HEK293 (cell line): Measurements from ENCODE around the gene C18orf32.

Source experiments
- CTCF ChIA-PET: fragments of 350-600 bp; formaldehyde crosslinking; extraction: SDS; loops from one replicate; lab custom pipeline; 2021; ENCODE audit warnings: antibody characterized with exemption; lab: Yijun Ruan, JAX
- POLR2A ChIA-PET: fragments of 300-600 bp; formaldehyde crosslinking; extraction: SDS; loops from one replicate; lab custom pipeline; 2020; ENCODE audit warnings: antibody characterized with exemption, inconsistent platforms; lab: Yijun Ruan, JAX
- H3K27ac ChIP-seq: fragments of 200-500 bp; sonication (Bioruptor generic); 2 replicates; pipeline ENCODE4 v1.5.1; 2014; ENCODE audit warnings: low read depth, low read length, control low read depth, inconsistent platforms; ENCODE audit errors: extremely low read depth
- H3K36me3 ChIP-seq, 2 experiments: fragments of 200-500 bp in 1 of 2; sonication (Bioruptor generic) in 1 of 2; 1 replicate in 1 of 2; 2 replicates in 1 of 2; pipeline ENCODE4 v1.5.1; 2014 to 2017; ENCODE audit warnings: inconsistent platforms in 2 of 2, low read length in 2 of 2; ENCODE audit not compliant: control insufficient read depth in 2 of 2, insufficient read depth in 1 of 2
- H3K4me1 ChIP-seq: fragments of 200-500 bp; sonication (Bioruptor generic); 2 replicates; pipeline ENCODE4 v1.5.1; 2014; ENCODE audit warnings: mild to moderate bottlenecking, low read length, inconsistent platforms; ENCODE audit not compliant: control insufficient read depth, insufficient read depth
- H3K4me3 ChIP-seq: 2 replicates; pipeline ENCODE4 v1.5.1; 2011; ENCODE audit warnings: low read depth, mild to moderate bottlenecking, control low read depth, low read length, moderate library complexity
- H3K9me3 ChIP-seq: fragments of 200-500 bp; sonication (Bioruptor generic); 2 replicates; pipeline ENCODE4 v1.5.1; 2014; ENCODE audit warnings: low read depth, low read length, inconsistent platforms; ENCODE audit not compliant: control insufficient read depth, insufficient read depth
- BCL11B ChIP-seq: fragments of 450-650 bp; formaldehyde crosslinking; IDR thresholded peaks from 2 replicates; pipeline ENCODE4 v1.5.1; 2016; ENCODE audit warnings: low read depth, missing biosample characterization, missing genetic modification characterization
- CTCF ChIP-seq: fragments of 450-650 bp; formaldehyde crosslinking; IDR thresholded peaks from 2 replicates; pipeline ENCODE4 v1.5.1; 2016; ENCODE audit warnings: missing biosample characterization, missing genetic modification characterization
- FEZF1 ChIP-seq: fragments of 450-650 bp; formaldehyde crosslinking; IDR thresholded peaks from 2 replicates; pipeline ENCODE4 v1.5.1; 2016; ENCODE audit warnings: missing biosample characterization, missing genetic modification characterization
- IKZF3 ChIP-seq: fragments of 450-650 bp; IDR thresholded peaks from 2 replicates; pipeline ENCODE4 v1.5.0; 2018; ENCODE audit warnings: missing biosample characterization, mild to moderate bottlenecking, missing genetic modification characterization, moderate library complexity
- PATZ1 ChIP-seq: fragments of 450-650 bp; formaldehyde crosslinking; IDR thresholded peaks from 2 replicates; pipeline ENCODE4 v1.5.1; 2016; ENCODE audit warnings: missing biosample characterization, missing genetic modification characterization
- PBX3 ChIP-seq: sonication (generic); formaldehyde crosslinking; IDR thresholded peaks from 2 replicates; pipeline ENCODE4 v1.8.1; 2022; ENCODE audit warnings: mild to moderate bottlenecking, moderate library complexity, missing genetic modification reagents
- TRIM28 ChIP-seq: IDR thresholded peaks from 2 replicates; pipeline ENCODE4 v1.6.1; 2011; ENCODE audit warnings: low read length, control low read depth, borderline replicate concordance
- YY2 ChIP-seq: fragments of 450-650 bp; formaldehyde crosslinking; IDR thresholded peaks from 2 replicates; pipeline ENCODE4 v1.5.1; 2016; ENCODE audit warnings: missing biosample characterization, missing genetic modification characterization
- ZBTB17 ChIP-seq: fragments of 450-650 bp; formaldehyde crosslinking; IDR thresholded peaks from 2 replicates; pipeline ENCODE4 v1.5.1; 2016; ENCODE audit warnings: missing biosample characterization, missing genetic modification characterization
- ZFP37 ChIP-seq: fragments of 450-650 bp; formaldehyde crosslinking; IDR thresholded peaks from 2 replicates; pipeline ENCODE4 v1.5.1; 2016; ENCODE audit warnings: missing biosample characterization, missing genetic modification characterization
- ZIC2 ChIP-seq: fragments of 450-650 bp; formaldehyde crosslinking; IDR thresholded peaks from 2 replicates; pipeline ENCODE4 v1.5.1; 2016; ENCODE audit warnings: missing biosample characterization, missing genetic modification characterization
- ZNF24 ChIP-seq: fragments of 450-650 bp; formaldehyde crosslinking; IDR thresholded peaks from 2 replicates; pipeline ENCODE4 v1.5.1; 2016; ENCODE audit warnings: missing biosample characterization, missing genetic modification characterization
- ZNF335 ChIP-seq: fragments of 450-650 bp; formaldehyde crosslinking; conservative IDR thresholded peaks from 2 replicates; pipeline ENCODE4 v1.5.1; 2016; ENCODE audit warnings: missing biosample characterization, missing genetic modification characterization
- ZNF37A ChIP-seq: fragments of 450-650 bp; IDR thresholded peaks from 2 replicates; pipeline ENCODE4 v1.5.1; 2018; ENCODE audit warnings: missing biosample characterization, missing genetic modification characterization
- ZNF398 ChIP-seq: fragments of 450-650 bp; formaldehyde crosslinking; IDR thresholded peaks from 2 replicates; pipeline ENCODE4 v1.5.1; 2017; ENCODE audit warnings: missing biosample characterization, missing genetic modification characterization
- ZNF423 ChIP-seq: fragments of 450-650 bp; formaldehyde crosslinking; IDR thresholded peaks from 2 replicates; pipeline ENCODE4 v1.5.1; 2016; ENCODE audit warnings: missing biosample characterization, missing genetic modification characterization
- ZNF580 ChIP-seq: fragments of 450-650 bp; formaldehyde crosslinking; IDR thresholded peaks from 2 replicates; pipeline ENCODE4 v1.5.1; 2016; ENCODE audit warnings: missing biosample characterization, missing genetic modification characterization
- ZNF596 ChIP-seq: fragments of 450-650 bp; IDR thresholded peaks from 2 replicates; pipeline ENCODE4 v1.5.0; 2018; ENCODE audit warnings: missing biosample characterization, mild to moderate bottlenecking, missing genetic modification characterization, moderate library complexity
- ZNF600 ChIP-seq: fragments of 450-650 bp; formaldehyde crosslinking; IDR thresholded peaks from 2 replicates; pipeline ENCODE4 v1.5.1; 2016; ENCODE audit warnings: missing biosample characterization, missing genetic modification characterization
- ZNF621 ChIP-seq: fragments of 450-650 bp; formaldehyde crosslinking; IDR thresholded peaks from 2 replicates; pipeline ENCODE4 v1.5.1; 2017; ENCODE audit warnings: missing biosample characterization, missing genetic modification characterization
- ZNF624 ChIP-seq: fragments of 450-650 bp; formaldehyde crosslinking; IDR thresholded peaks from 2 replicates; pipeline ENCODE4 v1.5.1; 2017; ENCODE audit warnings: missing biosample characterization, missing genetic modification characterization
- ZNF664 ChIP-seq: fragments of 450-650 bp; formaldehyde crosslinking; IDR thresholded peaks from 2 replicates; pipeline ENCODE4 v1.5.1; 2016; ENCODE audit warnings: missing biosample characterization, missing genetic modification characterization
- ZSCAN30 ChIP-seq: fragments of 450-650 bp; IDR thresholded peaks from 2 replicates; pipeline ENCODE4 v1.5.1; 2018; ENCODE audit warnings: missing biosample characterization, mild to moderate bottlenecking, missing genetic modification characterization, moderate library complexity
- ZSCAN5A ChIP-seq: fragments of 450-650 bp; formaldehyde crosslinking; IDR thresholded peaks from 2 replicates; pipeline ENCODE4 v1.5.1; 2016; ENCODE audit warnings: missing biosample characterization, missing genetic modification characterization

The C18orf32 gene

GRCh38 chr18:49467019-49467563, 19.9 kb downstream of the C18orf32 start:
- Histone ChIP-seq H3K4me3 (no peak overlapping the region), H3K4me1 (peaks cover 4% of the 10 kb centered on the region; the same call in 1 of the 2 replicates), H3K27ac (no peak overlapping the region), H3K36me3 (no peaks in the 10 kb centered on the region), H3K9me3 (no peaks in the 10 kb centered on the region)
- ChIA-PET POLR2A (interaction anchor here (0.7 to 1.2 kb wide), 3 partner anchors 10 to 21 kb away, joined by 3 to 4 read pairs (median 3); partner anchors contain the start of gene C18orf32), CTCF (interaction anchor here (0.5 to 0.7 kb wide), 2 partner anchors 90 to 511 kb away, joined by 4 to 5 read pairs; no protein-coding TSS in a partner anchor)
- TF ChIP-seq ZNF423 (no peak), TRIM28 (no peak), BCL11B (no peak)

- peaks cover 4% of the 10 kb centered on the region; the same call in 1 of the 2 replicates for H3K4me1 ChIP-seq
- ChIA-PET CTCF (interaction anchor here (0.6 to 1.6 kb wide), 14 partner anchors 8 to 776 kb away, joined by 3 to 6 read pairs (median 4); no protein-coding TSS in a partner anchor), POLR2A (interaction anchor here (1.9 to 2.2 kb wide), 2 partner anchors 9 to 22 kb away, joined by 6 to 16 read pairs; partner anchors contain the start of gene C18orf32)
- no peaks in the 10 kb centered on the region for H3K9me3 ChIP-seq
- H3K36me3 ChIP-seq, result no peaks in the 10 kb centered on the region
- H3K4me3 ChIP-seq, result no peak overlapping the region
- no peak overlapping the region for H3K27ac ChIP-seq
- TF ChIP-seq ZNF37A (tag by site-specific recombination), result no peak
- TF ChIP-seq ZNF24 (tag by site-specific recombination), result 0 out of 2 replicates have a peak, but pooled peaks have one; percentile 44
- no peak for TF ChIP-seq PBX3
- peak; percentile 66; the same call in 1 of the 2 replicates for TF ChIP-seq CTCF
- no peak for TF ChIP-seq ZNF580 (tag by site-specific recombination)
- TF ChIP-seq ZNF621 (tag by site-specific recombination), result no peak
- peak; percentile 55 for TF ChIP-seq ZBTB17
- 0 out of 2 replicates have a peak, but pooled peaks have one; percentile 45 for TF ChIP-seq ZFP37 (tag by site-specific recombination)
- TF ChIP-seq ZNF596 (tag by site-specific recombination), result peak; percentile 27; the same call in 1 of the 2 replicates
- TF ChIP-seq ZIC2 (tag by site-specific recombination), result peak; percentile 100
- peak; percentile 17; the same call in 1 of the 2 replicates for TF ChIP-seq ZSCAN30 (tag by site-specific recombination)
- TF ChIP-seq IKZF3, result peak; percentile 34; the same call in 1 of the 2 replicates
- no peak for TF ChIP-seq PATZ1
- TF ChIP-seq ZNF423, result no peak
- TF ChIP-seq ZNF664 (tag by site-specific recombination), result peak; percentile 68; the same call in 1 of the 2 replicates
- peak; percentile 70 for TF ChIP-seq ZNF600
- TF ChIP-seq ZSCAN5A (tag by site-specific recombination), result no peak
- no peak for TF ChIP-seq YY2 (tag by site-specific recombination)
- no peak for TF ChIP-seq ZNF624 (tag by site-specific recombination)
- no peak for TF ChIP-seq ZNF398
- peak; percentile 86 for TF ChIP-seq FEZF1
- TF ChIP-seq ZNF335 (tag by site-specific recombination), result peak; percentile 28
Measured at GRCh38 chr18:49464718-49465598, 22.1 kb downstream of the C18orf32 start.
